ENCODE results near the gene GABRE.
"Not testable (repeated sequence)": the region's sequence is repeated elsewhere in the genome, so short reads cannot be mapped to it uniquely, and the experiment has no call there.

The GABRE gene

GRCh38 chrX:151962034-151962433 lies 12.4 kb downstream of the GABRE start:
- DNase-seq, result no peak

- DNase-seq, result no peak
These were observed 16.4 kb downstream of the GABRE start for GRCh38 chrX:151958101-151958500.

- no peak for DNase-seq
These were observed 19.7 kb downstream of the GABRE start for GRCh38 chrX:151954730-151955129.

GRCh38 chrX:151938172-151938571 lies 36.3 kb downstream of the GABRE start:
- no peak for DNase-seq

GRCh38 chrX:151935358-151935757 lies 39.1 kb downstream of the GABRE start:
- DNase-seq, result no peak

GRCh38 chrX:151929126-151929525 lies 45.4 kb downstream of the GABRE start:
- no peak for DNase-seq

- no peak for DNase-seq
These were observed 50.8 kb downstream of the GABRE start for GRCh38 chrX:151923648-151924047.

GRCh38 chrX:151922692-151923091 lies 51.8 kb downstream of the GABRE start:
- no peak for DNase-seq

GRCh38 chrX:151921866-151922265 lies 52.6 kb downstream of the GABRE start:
- DNase-seq, result no peak

GRCh38 chrX:151921292-151921691 lies 53.2 kb downstream of the GABRE start:
- DNase-seq, result no peak

- DNase-seq, result no peak
These were observed 53.9 kb downstream of the GABRE start for GRCh38 chrX:151920530-151920929.

GRCh38 chrX:151920101-151920500 lies 54.4 kb downstream of the GABRE start:
- DNase-seq, result no peak

- DNase-seq, result no peak
These were observed 54.9 kb downstream of the GABRE start for GRCh38 chrX:151919610-151920009.

- DNase-seq, result not testable (repeated sequence)
These were observed 55.7 kb downstream of the GABRE start for GRCh38 chrX:151918736-151919135.

GRCh38 chrX:151912780-151913179 lies 61.7 kb downstream of the GABRE start, which contains the start of gene MAGEA4:
TSS of gene MAGEA4 (plus strand) at chrX:151912889. CDS start at chrX:151923665, 10,776 bp downstream.
- no peak for DNase-seq

- DNase-seq, result no peak
These were observed 62.3 kb downstream of the GABRE start for GRCh38 chrX:151912221-151912620.

GRCh38 chrX:151904989-151905388 lies 69.5 kb downstream of the GABRE start:
- no peak for DNase-seq
